Measurements from ENCODE around the gene SLC22A1. TPM values are rescaled to one million over a fixed set of nuclear protein-coding genes. Genes with fewer than 3 reads are reported as not detected.

Gene SLC22A1
- total RNA-seq, 2 donors from 2014 or later, result 1.5 to 3.1 TPM

GRCh38 chr6:160192840-160193239 lies 71.2 kb downstream of the SLC22A1 start:
- intact Hi-C loops (cut with DNase I, micrococcal nuclease), result no loop called here
- DNase-seq (no peak), ATAC-seq (no peak)

DNA sequence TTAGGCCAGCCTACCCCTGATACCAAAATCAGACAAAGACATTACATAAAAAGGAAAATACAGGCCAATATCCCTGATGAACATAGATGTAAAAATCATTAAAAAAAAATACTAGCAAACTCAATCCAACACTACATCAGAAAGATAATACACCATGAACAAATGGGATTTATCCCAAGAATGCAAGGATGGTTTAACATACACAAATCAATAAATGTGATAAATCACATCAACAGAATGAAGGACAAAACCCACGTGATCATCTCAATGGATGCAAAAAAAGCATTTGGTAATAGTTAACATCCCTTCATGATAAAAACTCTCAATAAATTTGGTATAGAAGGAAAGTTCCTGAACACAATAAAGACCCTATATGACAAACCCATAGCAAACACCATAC lies 73.2 kb downstream of the SLC22A1 start:
- ATAC-seq, result no peak

GRCh38 chr6:160197662-160198061 lies 76.0 kb downstream of the SLC22A1 start:
- intact Hi-C loops (cut with DNase I, micrococcal nuclease), result no loop called here
- ATAC-seq, result no peak
- DNase-seq, result no peak

More for the DNA sequence above, 73.2 kb downstream of the SLC22A1 start:
- DNase-seq, result no peak
- intact Hi-C loops (cut with DNase I, micrococcal nuclease), result no loop called here

DNA sequence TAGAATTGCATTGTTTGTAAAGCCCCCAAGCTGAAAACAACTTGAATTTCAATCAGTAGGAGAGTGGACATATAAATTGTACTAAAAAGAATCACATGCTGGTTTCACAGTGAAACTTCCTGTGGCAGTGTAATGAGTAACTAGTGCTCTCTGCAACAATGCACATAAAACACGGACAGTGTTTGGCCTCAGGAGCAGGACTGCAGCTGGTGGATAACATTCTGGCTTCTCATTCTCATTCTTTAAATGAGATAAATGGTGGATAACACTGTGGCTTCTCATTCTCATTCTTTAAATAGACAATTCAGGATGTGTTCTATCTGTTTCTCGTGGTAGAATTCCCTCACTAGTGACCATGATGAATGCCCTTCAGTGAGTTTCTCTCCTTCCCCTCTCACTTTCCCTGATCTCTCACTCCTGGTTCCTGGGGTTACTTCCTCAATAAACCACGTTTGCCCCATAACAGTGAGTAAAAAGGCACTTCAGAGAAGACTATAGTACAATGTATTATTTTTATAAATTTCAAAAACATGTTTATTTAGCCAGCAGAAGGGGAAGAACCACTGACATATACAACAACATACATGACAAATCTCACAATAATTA lies 77.1 kb downstream of the SLC22A1 start:
- ATAC-seq, result peak; percentile 91
- DNase-seq, result peak in 1 of 2 donors; percentile 24
- intact Hi-C loops (cut with DNase I, micrococcal nuclease), result no loop called here

DNA sequence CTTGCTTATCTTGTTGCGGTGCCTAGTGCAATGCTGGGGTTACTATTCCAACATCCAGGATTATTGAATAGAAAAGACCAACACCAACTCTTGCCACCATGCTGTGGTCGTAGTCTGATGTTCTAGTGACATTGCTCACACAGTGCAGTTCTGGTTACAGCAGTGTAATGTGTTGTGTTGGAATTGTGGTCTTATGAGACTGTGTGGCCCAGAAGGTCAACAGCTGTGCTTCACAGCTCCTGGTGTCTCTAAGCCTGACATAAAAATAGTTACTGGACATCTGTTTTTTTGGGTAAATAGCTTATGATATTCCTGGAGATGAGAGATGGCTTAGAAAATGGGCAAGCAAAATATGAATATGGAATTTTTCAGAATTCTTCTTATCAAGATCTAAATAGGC lies 79.4 kb downstream of the SLC22A1 start:
- DNase-seq (no peak), ATAC-seq (no peak)
- intact Hi-C loops (cut with DNase I, micrococcal nuclease), result no loop called here

DNA sequence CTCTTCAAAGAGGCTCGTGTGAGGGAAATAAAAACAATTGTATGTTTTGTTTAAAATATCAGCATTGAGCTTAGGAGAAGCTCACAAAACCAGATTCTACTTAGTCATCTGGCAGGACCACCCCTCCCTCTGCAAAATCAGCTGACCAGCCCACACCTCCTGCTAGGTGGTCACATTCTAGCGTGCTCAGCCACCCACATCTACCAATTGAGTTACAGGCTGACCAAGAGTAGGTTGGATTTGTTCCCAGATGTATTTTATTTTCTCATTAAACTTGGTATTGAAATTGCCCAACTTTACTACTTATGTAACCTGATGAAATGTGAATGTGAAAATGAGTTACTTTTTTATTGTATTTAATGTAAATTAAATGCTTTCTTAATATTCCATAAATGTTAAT lies 80.8 kb downstream of the SLC22A1 start:
- DNase-seq (no peak), ATAC-seq (no peak)
- intact Hi-C loops (cut with DNase I, micrococcal nuclease), result no loop called here

- ATAC-seq (no peak), DNase-seq (no peak)
- intact Hi-C loops (cut with DNase I, micrococcal nuclease), result no loop called here
Observed at GRCh38 chr6:160203076-160203475, 81.5 kb downstream of the SLC22A1 start.

DNA sequence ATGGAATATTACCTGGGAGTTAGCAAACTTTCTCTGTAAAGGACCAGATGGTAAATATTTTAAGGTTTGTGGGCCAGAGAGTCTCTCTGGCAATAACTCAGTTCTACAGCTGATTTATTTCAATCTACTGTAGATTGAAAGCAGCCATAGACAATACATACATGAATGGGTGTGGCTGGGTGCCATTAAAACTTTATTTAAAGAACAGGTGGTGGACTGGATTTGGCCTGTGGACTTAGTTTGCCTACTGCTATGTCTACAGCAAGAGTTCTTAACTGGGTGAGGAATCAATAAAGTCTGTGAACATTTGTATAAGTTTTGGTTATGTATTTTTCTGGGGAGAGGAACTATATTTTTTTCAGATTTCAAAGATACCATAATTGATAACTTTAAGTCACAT lies 81.9 kb downstream of the SLC22A1 start:
- ATAC-seq (peak; percentile 73), DNase-seq (no peak)
- intact Hi-C loops (cut with DNase I, micrococcal nuclease), result no loop called here

DNA sequence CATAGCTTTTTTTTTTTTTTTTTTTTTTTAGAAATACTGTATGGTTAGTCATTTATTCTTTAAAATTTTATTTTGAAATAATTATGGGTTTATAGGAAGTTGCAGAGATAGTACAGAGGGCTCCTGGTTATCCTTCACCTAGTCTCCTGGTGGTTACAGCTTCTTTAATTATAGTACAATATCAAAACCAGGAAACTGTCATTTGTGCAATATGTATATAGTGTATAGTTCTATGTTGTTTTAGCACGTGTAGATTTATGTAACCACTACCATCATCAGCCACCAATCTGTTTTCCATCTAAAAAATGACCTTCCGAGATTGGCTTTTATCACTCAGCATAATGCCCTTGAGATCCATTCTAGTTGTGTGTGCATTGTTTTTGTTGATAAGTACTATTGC lies 82.3 kb downstream of the SLC22A1 start:
- intact Hi-C loops (cut with DNase I, micrococcal nuclease), result no loop called here
- DNase-seq (no peak), ATAC-seq (peak; percentile 55)

GRCh38 chr6:160204710-160205109 lies 83.1 kb downstream of the SLC22A1 start:
- intact Hi-C loops (cut with DNase I, micrococcal nuclease), result no loop called here
- no peak for DNase-seq
- ATAC-seq, result no peak

GRCh38 chr6:160207618-160208017 lies 86.0 kb downstream of the SLC22A1 start:
- ATAC-seq, result no peak
- no peak for DNase-seq
- intact Hi-C loops (cut with DNase I, micrococcal nuclease), result no loop called here

Other genes starting within 250 kb of the SLC22A1 start
- not detected for gene MAS1, start 230.8 kb upstream of the SLC22A1 start, total RNA-seq
- gene IGF2R, start 152.7 kb upstream of the SLC22A1 start, total RNA-seq, result 100 to 1,000 TPM in 1 of 2 donors, 10 to 100 TPM in 1; 97.3 to 100 TPM
- not detected for gene SLC22A2, start 137.0 kb downstream of the SLC22A1 start, total RNA-seq
- 1 to 10 TPM; 2.0 to 5.0 TPM for gene SLC22A3, start 226.6 kb downstream of the SLC22A1 start, total RNA-seq